Stimulated activated CD8-positive, alpha-beta memory T cell treated with anti-CD3 and anti-CD28 coated beads, Interleukin-4, amount 100 ng/mL, for 1 hour (primary cell): ENCODE results near the gene FARP2.
"Not testable (repeated sequence)": the region's sequence is repeated elsewhere in the genome, so short reads cannot be mapped to it uniquely, and the experiment has no call there.

ENCODE experiments used
- DNase-seq, 2 donors: peaks; one replicate each; pipeline ENCODE4 v3.0.0-alpha.2; 2020; ENCODE audit warnings: low read depth in 2 of 2, low spot score in 1 of 2

Gene FARP2

GRCh38 chr2:241355983-241356870, at the start of gene FARP2:
FARP2 (plus strand) TSS chr2:241356285; CDS start chr2:241373108, 16,823 bp downstream.
- DNase-seq, result peak; percentile 91 to 94

GRCh38 chr2:241307055-241307454, 49.0 kb upstream of the FARP2 start:
- no peak for DNase-seq

- DNase-seq, result no peak
Observed at GRCh38 chr2:241308267-241308666, 47.8 kb upstream of the FARP2 start.

GRCh38 chr2:241308832-241309500, 47.1 kb upstream of the FARP2 start:
- no peak for DNase-seq

GRCh38 chr2:241309684-241310117, 46.4 kb upstream of the FARP2 start:
- DNase-seq, result peak; percentile 26 to 47

- DNase-seq, result no peak
Observed at GRCh38 chr2:241310917-241311566, 45.0 kb upstream of the FARP2 start.

- DNase-seq, result no peak
Observed at GRCh38 chr2:241312082-241312481, 44.0 kb upstream of the FARP2 start.

GRCh38 chr2:241313543-241314095, 42.5 kb upstream of the FARP2 start:
- DNase-seq, result no peak

- no peak for DNase-seq
Observed at GRCh38 chr2:241314226-241315092, 41.6 kb upstream of the FARP2 start.

GRCh38 chr2:241315093-241315878, 40.8 kb upstream of the FARP2 start, which contains the start of gene HDLBP:
HDLBP (minus strand) TSS chr2:241315672; CDS start chr2:241266869, 48,803 bp downstream.
- peak; percentile 100 for DNase-seq

GRCh38 chr2:241315879-241316631, 40.0 kb upstream of the FARP2 start, which contains the start of gene SEPTIN2:
SEPTIN2 (plus strand) TSS chr2:241315925; CDS start chr2:241324233, 8,308 bp downstream.
- DNase-seq, result peak in 1 of 2 donors; percentile 57

- no peak for DNase-seq
Observed at GRCh38 chr2:241316825-241317224, 39.3 kb upstream of the FARP2 start.

- DNase-seq, result no peak
Observed at GRCh38 chr2:241317391-241317790, 38.7 kb upstream of the FARP2 start.

- DNase-seq, result not testable (repeated sequence)
Observed at GRCh38 chr2:241318830-241319229, 37.3 kb upstream of the FARP2 start.

GRCh38 chr2:241320394-241320793, 35.7 kb upstream of the FARP2 start:
- no peak for DNase-seq

- no peak for DNase-seq
Observed at GRCh38 chr2:241321033-241321432, 35.1 kb upstream of the FARP2 start.

- DNase-seq, result no peak
Observed at GRCh38 chr2:241321886-241322285, 34.2 kb upstream of the FARP2 start.

GRCh38 chr2:241323778-241324177, 32.3 kb upstream of the FARP2 start:
- DNase-seq, result no peak

GRCh38 chr2:241324775-241325174, 31.3 kb upstream of the FARP2 start:
- no peak for DNase-seq
